Activated CD4-positive, alpha-beta T cell treated with anti-CD3 and anti-CD28 coated beads for 1 hour (primary cell): ENCODE data around the gene TRA2B.

Experiments used
- DNase-seq: peaks from one replicate; pipeline ENCODE4 v3.0.0-alpha.2; 2020

Gene TRA2B

DNA sequence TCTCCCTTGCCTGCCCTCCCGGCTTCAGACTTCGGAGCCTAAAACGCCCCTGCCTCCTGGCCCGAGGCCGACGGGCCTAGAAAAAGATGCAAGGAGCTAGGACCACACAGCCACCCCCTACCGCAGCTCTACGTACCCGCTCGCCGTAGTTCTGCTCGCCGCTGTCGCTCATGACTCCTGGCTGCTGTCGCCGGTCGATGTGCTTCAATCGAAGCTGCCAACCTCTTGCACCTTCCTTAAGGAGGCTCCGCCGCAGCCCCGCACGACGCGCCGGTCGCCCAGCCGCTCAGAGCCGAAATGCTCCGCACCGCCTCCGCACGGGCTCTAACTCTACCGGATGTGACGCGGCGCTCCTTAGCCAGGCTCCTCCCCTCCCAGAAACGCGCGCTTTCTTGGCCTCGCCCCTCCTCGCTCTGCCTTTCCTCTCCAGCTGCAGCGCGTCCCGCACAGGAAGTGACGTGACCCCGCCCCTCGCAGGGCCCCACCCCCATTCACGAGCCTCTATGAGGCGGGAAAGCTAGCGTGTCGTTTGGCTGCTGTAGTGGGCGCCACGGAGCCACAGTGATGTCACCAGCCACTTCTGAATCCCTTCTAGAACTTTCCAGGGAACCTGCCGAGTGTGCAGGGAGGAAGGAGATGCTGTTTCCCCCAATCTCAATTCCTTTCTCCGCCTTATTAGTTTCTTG lies at the start of gene TRA2B:
TSS of gene TRA2B (minus strand) at position 326 of the 686 bp plus-strand sequence. CDS start at position 172, 154 bp downstream.
- DNase-seq = peak; percentile 99

- no peak for DNase-seq
Measured at GRCh38 chr3:185986198-185986777, 48.5 kb upstream of the TRA2B start.

- DNase-seq = no peak
Measured at GRCh38 chr3:185984203-185984602, 46.4 kb upstream of the TRA2B start.

DNA sequence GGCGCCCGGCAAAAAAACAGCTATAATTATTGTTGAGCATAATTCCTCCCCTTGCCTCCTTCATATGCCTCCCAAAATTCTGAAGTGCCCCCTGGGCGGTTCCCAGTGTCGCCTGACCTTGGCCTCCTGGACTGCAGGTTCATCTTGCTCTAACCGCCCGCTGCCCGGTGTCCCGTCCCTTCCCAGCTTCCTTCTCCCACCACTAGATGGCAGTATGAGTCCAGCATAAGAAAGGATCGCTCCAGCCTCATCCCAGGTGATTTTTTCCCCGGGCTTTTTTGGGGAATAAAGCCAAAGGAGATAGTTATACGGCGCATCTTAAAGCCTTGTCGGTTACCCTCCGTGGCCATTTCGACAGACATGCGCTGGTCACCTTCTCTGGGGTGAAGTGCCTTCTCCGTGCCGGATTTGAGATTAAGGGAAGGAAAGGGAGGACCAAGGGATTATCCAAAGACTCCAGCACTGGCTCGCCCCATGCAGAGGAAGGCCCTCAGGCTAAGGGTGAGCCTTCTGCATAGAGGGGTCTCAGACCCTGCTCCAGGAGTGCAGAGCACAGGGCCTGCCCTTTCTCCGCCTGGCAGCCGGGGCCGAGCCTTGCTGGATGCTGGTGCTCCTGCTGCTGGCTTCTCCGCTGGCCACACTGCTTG lies 45.8 kb upstream of the TRA2B start:
- peak; percentile 34 for DNase-seq

- DNase-seq = no peak
Measured at GRCh38 chr3:185982632-185983031, 44.8 kb upstream of the TRA2B start.

DNA sequence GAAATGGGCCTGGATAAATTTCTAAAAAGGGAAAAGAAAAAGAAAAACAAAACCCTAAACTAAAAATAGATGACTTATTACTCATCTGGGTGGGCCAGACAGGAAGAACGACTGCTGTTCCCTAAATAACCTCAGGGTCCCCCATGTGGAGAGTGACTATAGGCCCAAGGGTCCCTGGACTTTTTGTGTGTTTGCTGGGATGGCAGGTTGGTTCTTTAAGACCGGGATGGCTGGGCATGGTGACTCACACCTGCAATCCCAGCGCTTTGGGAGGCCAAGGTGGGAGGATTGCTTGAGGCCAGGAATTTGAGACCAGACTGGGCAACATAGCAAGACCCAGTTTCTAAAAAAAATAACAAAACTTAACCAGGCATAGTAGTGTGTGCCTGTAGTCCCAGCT lies 43.8 kb upstream of the TRA2B start:
- DNase-seq = no peak

GRCh38 chr3:185979721-185980121 lies 41.9 kb upstream of the TRA2B start:
- DNase-seq = no peak

DNA sequence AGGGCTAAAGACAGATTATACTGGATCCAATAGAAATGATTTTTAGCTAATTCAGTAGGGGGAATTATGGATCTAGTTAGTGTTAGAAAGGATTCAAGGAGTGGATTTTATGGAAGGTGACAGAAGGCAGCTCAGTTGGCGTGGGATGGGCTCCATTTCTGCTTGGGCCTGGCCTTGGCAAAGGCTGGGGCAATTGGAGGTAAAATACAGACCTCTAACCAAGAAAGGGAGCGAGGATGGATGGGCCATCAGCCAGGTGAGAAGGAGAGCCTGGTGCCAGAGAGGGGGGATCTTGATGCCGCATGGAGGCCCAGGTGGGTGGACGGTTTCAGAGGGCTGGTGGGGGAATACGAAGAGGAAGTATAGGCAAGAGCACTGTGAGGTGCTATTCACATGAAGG lies 40.7 kb upstream of the TRA2B start:
- no peak for DNase-seq

GRCh38 chr3:185977679-185978040 lies 39.8 kb upstream of the TRA2B start:
- DNase-seq = no peak

DNA sequence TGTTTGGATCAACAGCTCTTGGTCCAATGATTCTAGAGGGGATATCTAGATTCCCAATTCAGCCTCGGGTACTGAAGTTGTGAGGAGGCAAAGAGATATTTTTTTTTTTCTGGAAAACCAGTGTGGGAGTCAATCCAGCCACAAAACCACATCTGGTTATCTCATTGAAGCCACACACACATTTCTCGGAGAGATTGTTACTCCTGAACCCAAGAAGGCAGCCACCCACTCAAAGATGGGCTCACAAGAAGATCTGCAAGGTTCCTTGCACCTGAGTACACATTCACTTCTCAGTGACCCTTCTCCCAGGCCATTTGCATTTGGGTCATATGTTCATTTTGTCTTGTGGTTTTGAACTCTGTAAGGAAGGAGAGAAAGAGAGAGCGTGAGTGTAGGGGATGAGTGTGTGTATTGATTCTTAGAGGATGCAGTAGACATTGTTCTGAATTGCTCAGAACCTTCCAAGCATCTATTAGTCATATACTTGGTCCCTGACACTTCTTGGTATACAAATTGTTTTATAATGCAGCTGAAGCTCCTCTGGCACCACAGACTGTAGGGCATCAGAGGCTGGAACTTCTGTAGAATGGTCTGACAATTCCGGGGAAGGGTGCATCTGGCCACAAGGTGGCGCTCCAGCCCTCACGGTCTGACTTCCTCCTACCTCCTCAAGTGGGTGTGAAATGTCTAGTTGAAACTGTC lies 39.3 kb upstream of the TRA2B start:
- peak; percentile 67 for DNase-seq

- no peak for DNase-seq
Measured at GRCh38 chr3:185976100-185976499, 38.3 kb upstream of the TRA2B start.

GRCh38 chr3:185971579-185971978 lies 33.8 kb upstream of the TRA2B start:
- no peak for DNase-seq

DNA sequence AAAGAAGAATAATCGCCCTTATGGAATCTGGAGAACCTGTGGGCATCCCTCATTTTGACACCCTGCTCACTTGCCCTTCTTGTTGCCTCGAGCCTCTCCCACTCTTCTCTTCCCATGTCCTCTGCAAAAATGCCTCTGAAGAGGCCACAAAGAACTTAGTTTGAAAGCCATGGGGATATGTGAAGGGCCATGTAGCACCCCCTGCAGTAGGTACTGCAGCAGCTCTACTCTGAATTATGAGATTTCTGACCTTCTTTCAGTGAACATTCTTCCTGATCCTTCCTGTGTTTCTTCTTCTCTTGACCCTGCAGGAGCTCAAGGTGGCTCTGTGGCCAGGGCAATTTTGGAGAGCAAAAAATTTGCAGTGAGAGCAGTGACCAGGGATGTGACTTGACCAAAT lies 30.4 kb upstream of the TRA2B start:
- DNase-seq = no peak

DNA sequence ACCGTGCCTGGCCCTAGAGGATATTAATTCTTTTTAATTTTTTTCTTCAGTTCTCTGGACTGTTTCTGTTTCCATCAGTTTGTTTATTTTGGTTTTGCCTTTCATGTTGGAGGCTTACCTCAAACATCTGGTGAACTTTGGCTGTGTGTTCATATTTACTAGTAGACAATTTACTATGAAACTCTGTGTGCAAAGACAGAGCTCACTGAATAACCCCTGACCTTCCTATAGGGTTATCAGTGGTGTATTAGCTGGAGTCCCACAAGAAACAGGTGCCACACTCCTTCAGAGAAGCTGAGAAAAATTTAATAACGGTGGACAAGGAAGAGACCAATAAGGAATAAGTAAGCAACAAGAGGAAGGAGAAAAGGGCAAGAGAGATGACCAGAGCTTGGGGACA lies 28.8 kb upstream of the TRA2B start:
- DNase-seq = no peak

DNA sequence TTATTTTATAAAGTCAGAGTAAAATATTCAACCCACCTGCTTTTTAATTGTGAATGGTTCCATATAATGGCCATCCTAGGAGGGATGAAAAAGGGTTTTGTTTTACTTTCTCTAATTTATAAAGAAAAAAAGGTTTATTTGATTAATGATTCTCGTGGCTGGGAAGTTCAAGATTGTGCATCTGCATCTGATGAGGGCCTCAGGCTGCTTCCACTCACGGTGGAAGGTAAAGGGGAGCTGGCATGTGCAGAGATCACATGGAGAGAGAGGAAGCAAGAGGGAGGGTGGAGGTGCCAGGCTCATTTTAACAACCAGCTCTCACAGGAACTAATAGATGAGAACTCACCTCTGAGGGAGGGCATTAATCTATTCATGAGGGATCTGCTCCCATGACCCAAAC lies 27.7 kb upstream of the TRA2B start:
- no peak for DNase-seq

- DNase-seq = no peak
Measured at GRCh38 chr3:185961675-185962232, 23.9 kb upstream of the TRA2B start.

GRCh38 chr3:185960522-185961288 lies 22.9 kb upstream of the TRA2B start:
- DNase-seq = no peak

DNA sequence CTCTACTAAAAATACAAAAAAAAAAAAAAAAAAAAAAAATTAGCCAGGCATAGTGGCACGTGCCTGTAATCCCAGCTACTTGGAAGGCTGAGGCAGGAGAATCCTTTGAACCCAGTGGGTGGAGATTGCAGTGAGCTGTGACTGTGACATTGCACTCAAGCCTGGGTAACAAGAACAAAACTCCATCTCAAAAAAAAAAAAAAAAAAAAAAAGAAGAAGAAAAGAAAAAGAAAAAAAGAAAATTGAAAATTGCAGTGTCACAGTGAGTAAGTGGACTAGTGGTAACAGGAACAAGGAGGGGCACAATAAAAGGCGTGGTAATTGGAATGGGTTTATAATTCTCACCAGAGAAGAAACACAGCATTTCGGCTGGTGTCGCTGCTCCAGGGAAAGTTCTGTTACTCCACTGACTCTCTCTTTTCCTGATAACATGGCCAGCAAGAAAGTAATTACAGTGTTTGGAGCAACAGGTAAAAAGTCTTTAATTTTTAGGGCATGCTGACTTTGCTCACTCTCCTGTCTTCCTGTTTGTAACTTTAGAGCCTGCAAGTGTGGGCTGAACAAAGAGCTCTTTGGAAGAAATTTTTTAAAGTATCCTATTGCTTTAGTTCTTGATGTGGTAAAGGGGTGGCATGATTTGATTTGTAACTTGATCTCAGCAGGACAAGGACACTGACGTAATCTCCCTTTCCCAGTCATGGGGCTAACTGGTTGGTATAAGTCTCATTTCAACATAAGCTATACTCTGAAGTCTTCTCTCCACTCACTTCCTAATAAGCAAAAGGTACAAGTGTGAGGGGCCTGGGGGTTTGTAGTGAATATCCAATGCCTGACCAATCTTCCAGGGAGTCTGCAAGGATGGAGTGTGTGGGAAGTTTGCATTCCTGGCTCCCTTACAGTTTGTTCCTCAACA lies 22.1 kb upstream of the TRA2B start:
- DNase-seq = no peak

DNA sequence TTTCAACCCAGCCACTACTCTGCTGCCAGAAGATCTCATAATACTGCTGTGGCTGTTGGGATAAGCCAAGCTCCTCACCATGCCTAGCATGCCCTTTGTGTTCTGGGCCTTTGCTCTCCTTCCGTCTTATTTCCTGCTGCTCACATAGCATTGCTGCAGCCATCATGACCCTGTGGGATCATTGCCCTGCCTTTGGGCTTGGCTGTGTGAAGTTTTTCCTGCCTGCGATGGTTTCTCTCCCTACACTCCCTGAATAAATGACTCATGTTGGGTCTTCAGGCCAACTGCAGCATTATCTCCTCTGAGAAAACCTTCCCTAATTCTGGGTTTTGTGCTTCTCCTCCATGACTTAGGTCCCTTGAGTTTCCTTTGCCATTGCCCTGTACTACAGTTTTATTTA lies 20.8 kb upstream of the TRA2B start:
- DNase-seq = no peak

DNA sequence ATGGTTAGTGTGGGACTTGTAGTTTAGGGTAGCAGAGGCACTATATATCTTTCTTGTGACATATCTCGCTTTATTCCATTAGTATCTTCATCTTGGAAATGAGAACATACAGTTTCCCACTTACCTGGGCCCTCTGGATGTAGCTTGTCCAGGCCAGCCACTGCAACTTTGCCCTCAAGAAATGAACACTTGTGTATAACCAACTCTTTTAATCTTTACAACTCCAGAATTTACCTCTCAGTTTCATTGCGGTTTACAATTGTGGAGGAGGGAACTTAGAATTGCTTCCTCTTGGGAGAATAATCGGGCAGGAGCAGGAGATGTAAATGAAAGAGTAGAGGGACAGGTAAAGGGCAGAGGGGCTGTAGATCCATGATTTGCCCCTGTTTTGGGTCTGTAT lies 18.4 kb upstream of the TRA2B start:
- no peak for DNase-seq

- no peak for DNase-seq
Measured at GRCh38 chr3:185954366-185954723, 16.5 kb upstream of the TRA2B start.

GRCh38 chr3:185950728-185951127 lies 12.9 kb upstream of the TRA2B start:
- no peak for DNase-seq
